ENCODE results near the gene FAM124A. TPM values are rescaled to one million over a fixed set of nuclear protein-coding genes. Genes with fewer than 3 reads are reported as not detected.

FAM124A gene
- total and polyA plus RNA-seq, 2 donors (not counting 1 experiment from before 2014, with no cell fraction given) = 1.7 to 4.8 TPM

- Histone ChIP-seq H3K27ac (ENCODE audit: insufficient read depth, low read length) (no peak overlapping the region), H2AFZ (ENCODE audit: low read length) (no peak overlapping the region), H3K4me3 (replicated peaks in 1 of 4; ENCODE audit: control extremely low read depth in 1 of 4, insufficient read depth in 1 of 4, low read depth in 3 of 4, low read length in 4 of 4) (no peak overlapping the region), H3K9me3 (ENCODE audit: control insufficient read depth, insufficient read depth, low read depth, low read length) (no peaks in the 10 kb centered on the region), H3K27me3 (ENCODE audit: control insufficient read depth, insufficient read depth, low read length) (peaks cover 14% of the 10 kb centered on the region), H3K4me2 (ENCODE audit: extremely low read depth, insufficient read depth, low read length) (no peak overlapping the region), H3K9ac (ENCODE audit: insufficient read depth, low read length) (no peak overlapping the region), H3K4me1 (ENCODE audit: control insufficient read depth, extremely low read depth, insufficient read depth, low read length) (no peaks in the 10 kb centered on the region), H3K36me3 (ENCODE audit: control insufficient read depth, insufficient read depth, low read length) (no peaks in the 10 kb centered on the region), H3K79me2 (ENCODE audit: control insufficient read depth, insufficient read depth, low read length) (no peaks in the 10 kb centered on the region), H4K20me1 (ENCODE audit: control insufficient read depth, extremely low read depth, insufficient read depth, low read length) (no peaks in the 10 kb centered on the region)
- no peak for DNase-seq (ENCODE audit: low read depth in 2 of 2)
- TF ChIP-seq, protein P1, sequence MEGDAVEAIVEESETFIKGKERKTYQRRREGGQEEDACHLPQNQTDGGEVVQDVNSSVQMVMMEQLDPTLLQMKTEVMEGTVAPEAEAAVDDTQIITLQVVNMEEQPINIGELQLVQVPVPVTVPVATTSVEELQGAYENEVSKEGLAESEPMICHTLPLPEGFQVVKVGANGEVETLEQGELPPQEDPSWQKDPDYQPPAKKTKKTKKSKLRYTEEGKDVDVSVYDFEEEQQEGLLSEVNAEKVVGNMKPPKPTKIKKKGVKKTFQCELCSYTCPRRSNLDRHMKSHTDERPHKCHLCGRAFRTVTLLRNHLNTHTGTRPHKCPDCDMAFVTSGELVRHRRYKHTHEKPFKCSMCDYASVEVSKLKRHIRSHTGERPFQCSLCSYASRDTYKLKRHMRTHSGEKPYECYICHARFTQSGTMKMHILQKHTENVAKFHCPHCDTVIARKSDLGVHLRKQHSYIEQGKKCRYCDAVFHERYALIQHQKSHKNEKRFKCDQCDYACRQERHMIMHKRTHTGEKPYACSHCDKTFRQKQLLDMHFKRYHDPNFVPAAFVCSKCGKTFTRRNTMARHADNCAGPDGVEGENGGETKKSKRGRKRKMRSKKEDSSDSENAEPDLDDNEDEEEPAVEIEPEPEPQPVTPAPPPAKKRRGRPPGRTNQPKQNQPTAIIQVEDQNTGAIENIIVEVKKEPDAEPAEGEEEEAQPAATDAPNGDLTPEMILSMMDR (conservative IDR thresholded peaks at IDR 0.05 in 1 of 2, IDR thresholded peaks at IDR 0.05 in 1 of 2; ENCODE audit: low read depth in 1 of 2, low read length in 2 of 2) = no peak
- no peak for TF ChIP-seq EZH2 (IDR thresholded peaks at IDR 0.05; ENCODE audit: low read length, missing control alignments)
These were observed 41.2 kb upstream of the FAM124A start for GRCh38 chr13:51180853-51181511.

GRCh38 chr13:51181786-51182383 is 40.3 kb upstream of the FAM124A start:
- TF ChIP-seq, protein P1 (conservative IDR thresholded peaks at IDR 0.05 in 1 of 2, IDR thresholded peaks at IDR 0.05 in 1 of 2; ENCODE audit: low read depth in 1 of 2, low read length in 2 of 2) = no peak
- TF ChIP-seq EZH2 (IDR thresholded peaks at IDR 0.05; ENCODE audit: low read length, missing control alignments) = no peak
- Histone ChIP-seq H4K20me1 (ENCODE audit: control insufficient read depth, extremely low read depth, insufficient read depth, low read length) (no peaks in the 10 kb centered on the region), H3K27ac (ENCODE audit: insufficient read depth, low read length) (no peak overlapping the region), H3K79me2 (ENCODE audit: control insufficient read depth, insufficient read depth, low read length) (no peaks in the 10 kb centered on the region), H3K36me3 (ENCODE audit: control insufficient read depth, insufficient read depth, low read length) (no peaks in the 10 kb centered on the region), H3K4me2 (ENCODE audit: extremely low read depth, insufficient read depth, low read length) (no peak overlapping the region), H2AFZ (ENCODE audit: low read length) (no peak overlapping the region), H3K9ac (ENCODE audit: insufficient read depth, low read length) (no peak overlapping the region), H3K4me1 (ENCODE audit: control insufficient read depth, extremely low read depth, insufficient read depth, low read length) (no peaks in the 10 kb centered on the region), H3K27me3 (ENCODE audit: control insufficient read depth, insufficient read depth, low read length) (peaks cover 14% of the 10 kb centered on the region), H3K9me3 (ENCODE audit: control insufficient read depth, insufficient read depth, low read depth, low read length) (no peaks in the 10 kb centered on the region), H3K4me3 (replicated peaks in 1 of 4; ENCODE audit: control extremely low read depth in 1 of 4, insufficient read depth in 1 of 4, low read depth in 3 of 4, low read length in 4 of 4) (no peak overlapping the region)
- DNase-seq (ENCODE audit: low read depth in 2 of 2) = no peak

GRCh38 chr13:51191743-51192142 is 30.5 kb upstream of the FAM124A start:
- no peak for TF ChIP-seq EZH2 (IDR thresholded peaks at IDR 0.05; ENCODE audit: low read length, missing control alignments)
- TF ChIP-seq, protein P1 (conservative IDR thresholded peaks at IDR 0.05 in 1 of 2, IDR thresholded peaks at IDR 0.05 in 1 of 2; ENCODE audit: low read depth in 1 of 2, low read length in 2 of 2) = no peak
- Histone ChIP-seq H4K20me1 (ENCODE audit: control insufficient read depth, extremely low read depth, insufficient read depth, low read length) (no peaks in the 10 kb centered on the region), H3K27me3 (ENCODE audit: control insufficient read depth, insufficient read depth, low read length) (no peaks in the 10 kb centered on the region), H3K79me2 (ENCODE audit: control insufficient read depth, insufficient read depth, low read length) (no peaks in the 10 kb centered on the region), H3K4me2 (ENCODE audit: extremely low read depth, insufficient read depth, low read length) (no peak overlapping the region), H3K4me1 (ENCODE audit: control insufficient read depth, extremely low read depth, insufficient read depth, low read length) (no peaks in the 10 kb centered on the region), H3K36me3 (ENCODE audit: control insufficient read depth, insufficient read depth, low read length) (no peaks in the 10 kb centered on the region), H3K9me3 (ENCODE audit: control insufficient read depth, insufficient read depth, low read depth, low read length) (no peaks in the 10 kb centered on the region), H3K9ac (ENCODE audit: insufficient read depth, low read length) (no peak overlapping the region), H2AFZ (ENCODE audit: low read length) (no peak overlapping the region), H3K4me3 (replicated peaks in 1 of 4; ENCODE audit: control extremely low read depth in 1 of 4, insufficient read depth in 1 of 4, low read depth in 3 of 4, low read length in 4 of 4) (no peak overlapping the region), H3K27ac (ENCODE audit: insufficient read depth, low read length) (no peak overlapping the region)
- no peak for DNase-seq (ENCODE audit: low read depth in 2 of 2)

Data from fibroblast of lung (primary cell).